Kidney tubule cell (primary cell): ENCODE measurements around the gene NUP153.
A peak's percentile ranks its signal among the peaks of the same experiment; 100 is the strongest.

Experiments
- DNase-seq: peaks from one replicate; pipeline ENCODE4 v3.0.0-alpha.2; 2018; ENCODE audit warnings: low spot score

Gene NUP153

GRCh38 chr6:17662585-17662984 lies 44.1 kb downstream of the NUP153 start:
- no peak for DNase-seq

- no peak for DNase-seq
Observed at GRCh38 chr6:17656644-17657043, 50.1 kb downstream of the NUP153 start.

GRCh38 chr6:17656092-17656491 lies 50.6 kb downstream of the NUP153 start:
- no peak for DNase-seq

- DNase-seq: no peak
Observed at GRCh38 chr6:17653198-17653882, 53.4 kb downstream of the NUP153 start.

- DNase-seq: no peak
Observed at GRCh38 chr6:17650656-17651309, 55.9 kb downstream of the NUP153 start.

GRCh38 chr6:17648745-17649144 lies 58.0 kb downstream of the NUP153 start:
- DNase-seq: no peak

- DNase-seq: no peak
Observed at GRCh38 chr6:17640477-17640917, 66.2 kb downstream of the NUP153 start.

GRCh38 chr6:17638212-17638715 lies 68.5 kb downstream of the NUP153 start:
- no peak for DNase-seq

- DNase-seq: no peak
Observed at GRCh38 chr6:17635568-17635967, 71.2 kb downstream of the NUP153 start.

- DNase-seq: no peak
Observed at GRCh38 chr6:17633465-17634188, 73.1 kb downstream of the NUP153 start.

- no peak for DNase-seq
Observed at GRCh38 chr6:17632934-17633333, 73.8 kb downstream of the NUP153 start.

- DNase-seq: no peak
Observed at GRCh38 chr6:17630511-17631073, 76.1 kb downstream of the NUP153 start.

GRCh38 chr6:17629824-17630510 lies 76.8 kb downstream of the NUP153 start:
- DNase-seq: no peak

- no peak for DNase-seq
Observed at GRCh38 chr6:17628873-17629272, 77.9 kb downstream of the NUP153 start.

- no peak for DNase-seq
Observed at GRCh38 chr6:17624396-17624795, 82.3 kb downstream of the NUP153 start.

- no peak for DNase-seq
Observed at GRCh38 chr6:17622144-17622543, 84.6 kb downstream of the NUP153 start.

GRCh38 chr6:17621003-17621402 lies 85.7 kb downstream of the NUP153 start:
- no peak for DNase-seq

GRCh38 chr6:17615794-17616193 lies 90.9 kb downstream of the NUP153 start:
- DNase-seq: no peak

- no peak for DNase-seq
Observed at GRCh38 chr6:17612048-17612447, 94.7 kb downstream of the NUP153 start.

- no peak for DNase-seq
Observed at GRCh38 chr6:17610835-17611234, 95.9 kb downstream of the NUP153 start.

GRCh38 chr6:17606606-17607005 lies 100.1 kb downstream of the NUP153 start:
- no peak for DNase-seq

- peak; percentile 58 for DNase-seq
Observed at GRCh38 chr6:17602888-17603287, 103.8 kb downstream of the NUP153 start.
